GM12801 (cell line): ENCODE results near the gene GRIA4.

Experiments used
- CTCF ChIP-seq: IDR thresholded peaks from one replicate; pipeline ENCODE4 v1.5.1; 2011; ENCODE audit warnings: control low read depth; ENCODE audit not compliant: insufficient read length; ENCODE audit errors: extremely low read depth

Gene GRIA4

GRCh38 chr11:105609832-105610781, at the start of gene GRIA4:
Gene GRIA4 (plus strand): TSS chr11:105610073. CDS start chr11:105610998, 925 bp downstream.
- no peak for TF ChIP-seq CTCF

DNA sequence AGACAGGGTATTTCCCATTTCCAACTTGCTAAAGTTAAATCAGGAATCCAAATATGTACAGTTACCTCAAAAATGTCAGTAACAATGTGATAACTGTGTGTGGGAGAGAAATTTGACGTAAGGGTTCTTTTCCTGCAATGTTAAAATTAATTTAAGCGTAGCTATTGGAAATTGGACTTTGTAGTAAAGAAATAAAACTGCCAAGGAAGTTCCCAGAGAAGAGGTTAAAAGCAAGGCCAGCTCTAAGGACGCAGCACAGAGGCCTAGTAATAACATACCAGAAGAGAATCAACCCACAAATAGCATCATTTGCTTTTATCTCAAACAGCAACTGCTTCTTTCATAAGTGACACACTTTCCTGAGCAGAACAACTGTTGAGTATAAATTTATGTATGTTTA, 36.8 kb upstream of the GRIA4 start:
- TF ChIP-seq CTCF, result no peak

GRCh38 chr11:105574974-105575373, 34.9 kb upstream of the GRIA4 start:
- TF ChIP-seq CTCF, result no peak

- no peak for TF ChIP-seq CTCF
Observed at GRCh38 chr11:105577641-105578040, 32.2 kb upstream of the GRIA4 start.

GRCh38 chr11:105579111-105579510, 30.8 kb upstream of the GRIA4 start:
- TF ChIP-seq CTCF, result no peak

GRCh38 chr11:105582497-105582896, 27.4 kb upstream of the GRIA4 start:
- no peak for TF ChIP-seq CTCF

DNA sequence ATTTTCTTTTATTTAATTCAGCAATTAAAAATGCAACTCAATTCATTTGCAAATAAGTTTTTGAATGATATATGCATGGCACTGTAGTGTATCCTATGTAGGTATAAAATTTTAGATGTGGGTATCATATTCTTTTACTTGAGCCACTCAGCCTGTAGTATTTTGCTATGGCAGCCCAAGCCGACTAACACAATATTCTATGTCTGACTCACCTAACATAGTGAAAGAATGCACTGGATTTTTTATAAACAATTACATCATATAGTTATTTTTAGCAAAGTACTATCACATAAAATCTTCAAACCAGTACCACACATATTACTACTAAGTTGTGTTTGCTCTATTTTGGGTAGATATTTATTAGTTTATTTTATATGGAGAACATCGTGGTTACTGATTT, 21.9 kb upstream of the GRIA4 start:
- TF ChIP-seq CTCF, result no peak
